ENCODE measurements around the gene ZKSCAN3.

The ZKSCAN3 gene

DNA sequence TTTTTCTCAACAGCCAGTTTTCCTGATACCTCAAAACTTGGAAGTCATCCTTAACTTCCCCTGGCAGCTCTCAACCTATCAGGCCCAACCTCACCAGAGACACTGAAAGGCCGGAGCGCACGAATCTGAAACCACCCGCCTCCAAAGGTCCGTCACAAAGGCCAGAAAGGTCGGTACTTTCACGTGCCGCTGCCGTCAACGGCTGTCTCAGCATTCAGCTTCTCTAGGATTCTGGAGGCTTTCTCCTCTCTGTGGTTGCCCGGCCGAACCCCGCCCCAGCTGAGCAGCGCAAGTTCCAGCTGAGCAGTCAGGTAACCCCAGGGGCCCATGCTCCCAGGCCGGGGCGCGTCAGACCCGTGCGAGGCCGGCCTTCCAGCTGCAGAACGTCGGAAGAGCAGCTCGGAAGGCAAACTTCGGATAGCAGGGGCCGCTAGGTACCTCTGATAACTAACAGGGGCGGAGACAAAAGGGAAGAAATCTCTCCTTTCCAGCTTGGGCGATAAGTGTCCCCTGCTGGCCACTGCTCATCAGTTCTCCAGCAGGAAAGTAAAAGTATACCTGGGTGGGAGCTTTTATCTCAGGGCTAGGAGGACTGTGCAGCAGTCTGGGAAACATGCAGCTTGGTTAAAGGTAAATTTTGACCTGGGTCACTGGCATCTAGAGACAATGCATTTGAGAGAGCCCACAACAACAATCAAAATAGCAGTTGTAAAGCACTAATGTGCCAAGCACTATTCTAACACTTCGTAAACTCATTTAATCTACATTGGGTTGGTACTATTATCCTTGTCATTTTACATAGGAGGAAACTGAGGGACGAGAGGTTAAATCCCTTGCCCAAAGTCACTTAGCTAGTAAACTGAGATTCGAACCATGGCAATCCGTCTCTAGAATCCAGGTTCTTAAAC, 33.7 kb downstream of the ZKSCAN3 start:
- TF ChIP-seq GATA2 (IDR thresholded peaks at IDR 0.05; ENCODE audit: low read depth, low read length) (no peak), GATA3 (IDR thresholded peaks at IDR 0.05; ENCODE audit: low read depth, low read length) (no peak)

DNA sequence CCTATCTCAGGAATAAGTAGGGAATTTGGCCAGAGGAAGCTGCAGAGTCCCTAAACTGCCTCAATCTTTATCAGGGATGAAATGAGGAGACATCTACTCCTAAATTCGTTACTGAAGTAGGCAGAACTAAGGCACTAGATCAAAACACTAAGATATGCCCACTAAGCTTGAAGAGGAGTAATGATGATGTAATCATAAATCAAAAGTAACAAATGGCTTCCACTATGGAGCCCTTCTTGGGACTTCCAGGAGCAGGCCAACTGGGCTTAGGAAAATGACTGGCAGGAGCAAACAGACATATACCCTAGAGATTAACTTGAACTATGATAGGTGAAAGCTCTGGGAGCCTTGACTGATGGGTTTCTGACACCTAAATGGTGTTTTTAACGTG, 34.4 kb downstream of the ZKSCAN3 start:
- TF ChIP-seq GATA2 (IDR thresholded peaks at IDR 0.05; ENCODE audit: low read depth, low read length): no peak
- no peak for TF ChIP-seq GATA3 (IDR thresholded peaks at IDR 0.05; ENCODE audit: low read depth, low read length)

DNA sequence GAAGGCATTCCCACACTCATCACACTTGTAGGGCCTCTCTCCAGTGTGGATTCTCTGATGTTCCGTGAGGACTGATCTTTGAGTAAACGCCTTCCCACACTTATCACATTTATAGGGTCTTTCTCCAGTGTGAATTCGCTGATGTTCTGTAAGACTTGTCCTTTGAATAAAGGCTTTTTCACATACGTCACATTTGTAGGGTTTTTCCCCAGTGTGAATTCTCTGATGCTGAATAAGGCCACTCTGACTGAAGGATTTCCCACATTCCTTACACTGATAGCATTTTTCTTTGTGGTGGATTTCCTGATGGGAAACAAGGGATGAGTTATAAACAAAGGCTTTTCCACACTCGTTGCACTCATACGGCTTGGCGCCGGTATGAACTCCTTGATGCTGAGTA, 40.9 kb downstream of the ZKSCAN3 start:
- TF ChIP-seq GATA3 (IDR thresholded peaks at IDR 0.05; ENCODE audit: low read depth, low read length) (no peak), GATA2 (IDR thresholded peaks at IDR 0.05; ENCODE audit: low read depth, low read length) (no peak)

DNA sequence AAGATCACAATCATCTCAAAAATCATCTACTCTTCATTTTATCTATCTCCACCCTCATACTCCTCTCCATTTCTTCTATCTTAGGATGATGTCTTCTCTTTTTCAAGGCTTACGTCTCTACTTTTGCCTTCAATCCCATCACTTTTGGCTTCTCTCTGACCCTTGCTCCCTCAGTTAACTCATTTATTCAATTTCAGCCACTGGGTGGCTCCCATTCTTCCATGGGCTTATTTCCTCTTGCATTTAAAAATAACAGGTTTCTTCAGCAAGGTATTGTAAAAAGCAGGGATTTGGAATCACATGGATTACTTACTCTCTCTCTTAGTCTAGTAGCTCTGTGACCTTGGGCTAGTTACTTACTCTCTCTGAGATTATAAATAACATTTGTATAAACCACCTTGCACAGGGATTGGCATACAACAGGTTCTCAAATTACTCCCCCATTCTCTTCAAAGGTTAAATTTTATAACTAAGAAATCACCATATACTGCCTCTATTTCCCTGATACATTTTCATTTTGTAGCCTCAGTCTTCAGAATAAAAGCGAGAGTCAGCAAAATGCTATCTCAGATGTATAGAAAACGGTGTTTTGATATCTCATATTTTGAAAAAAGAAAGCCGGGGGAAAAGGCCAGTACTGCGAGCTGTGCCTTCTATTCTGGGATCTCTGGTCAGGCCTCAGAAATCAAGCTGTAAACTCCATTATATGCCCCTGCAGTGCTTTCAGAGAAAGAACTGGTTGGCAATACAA, 44.3 kb downstream of the ZKSCAN3 start:
- no peak for TF ChIP-seq GATA2 (IDR thresholded peaks at IDR 0.05; ENCODE audit: low read depth, low read length)
- no peak for TF ChIP-seq GATA3 (IDR thresholded peaks at IDR 0.05; ENCODE audit: low read depth, low read length)

DNA sequence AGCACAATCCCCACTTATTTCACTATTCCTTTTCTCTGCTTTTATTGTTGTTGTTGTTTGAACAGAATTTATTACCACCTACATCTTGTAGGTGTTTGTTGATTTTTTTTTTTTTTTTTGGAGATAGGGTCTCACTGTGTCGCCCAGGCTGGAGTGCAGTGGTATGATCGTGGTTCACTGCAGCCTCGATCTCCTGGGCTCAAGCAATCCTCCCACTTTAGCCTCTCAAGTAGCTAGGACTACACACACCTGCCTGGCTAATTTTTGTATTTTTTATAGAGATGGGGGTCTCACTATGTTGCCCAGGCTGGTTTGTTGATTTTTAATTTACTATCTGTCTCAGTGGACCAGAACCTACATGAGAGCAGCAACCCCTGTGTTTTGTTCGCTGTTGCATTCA, 46.2 kb downstream of the ZKSCAN3 start:
- TF ChIP-seq GATA2 (IDR thresholded peaks at IDR 0.05; ENCODE audit: low read depth, low read length) (no peak), GATA3 (IDR thresholded peaks at IDR 0.05; ENCODE audit: low read depth, low read length) (no peak)

DNA sequence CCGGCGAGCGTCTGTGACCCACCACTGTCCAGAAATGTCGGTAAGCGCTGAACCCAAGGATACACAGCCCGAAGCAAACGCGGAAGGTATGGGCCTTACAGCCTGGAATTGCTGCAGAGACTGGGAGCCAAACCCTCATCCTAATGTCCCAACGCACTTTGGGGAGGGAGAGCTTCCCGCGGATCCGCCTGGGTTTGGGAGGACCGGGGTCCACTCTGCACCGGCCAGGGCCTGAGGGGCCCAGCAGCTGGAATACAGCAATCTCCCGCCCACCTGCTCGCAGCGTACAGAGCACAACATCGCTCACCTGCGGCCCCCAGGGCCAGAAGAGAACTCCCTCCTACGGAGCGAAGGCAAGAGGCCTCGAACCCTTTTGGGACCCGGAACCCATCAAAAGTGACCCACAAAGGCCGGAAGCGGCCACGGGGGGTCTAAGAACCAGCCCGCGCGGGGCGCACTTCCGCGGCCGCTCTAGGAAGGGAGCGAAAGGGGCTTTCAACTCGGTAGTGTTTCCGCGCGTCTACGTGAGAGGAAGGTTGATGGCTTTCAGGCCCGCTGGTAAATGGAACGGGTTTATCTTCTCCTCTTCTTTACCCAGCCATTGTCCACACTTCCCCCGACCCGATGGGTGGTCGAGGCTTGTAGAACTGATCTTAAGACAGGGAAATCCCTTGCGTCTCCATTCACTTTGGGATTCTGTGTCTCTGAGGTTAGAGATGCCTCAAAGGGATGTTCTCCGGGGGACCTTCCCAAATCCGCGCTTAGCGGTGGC, 49.8 kb downstream of the ZKSCAN3 start, which contains the start of gene ZSCAN12:
TSS of gene ZSCAN12 (minus strand) at position 398 of the 772 bp plus-strand sequence. CDS start 1,342 bp downstream, outside the sequence.
- TF ChIP-seq GATA3 (IDR thresholded peaks at IDR 0.05; ENCODE audit: low read depth, low read length) (no peak), GATA2 (IDR thresholded peaks at IDR 0.05; ENCODE audit: low read depth, low read length) (no peak)

DNA sequence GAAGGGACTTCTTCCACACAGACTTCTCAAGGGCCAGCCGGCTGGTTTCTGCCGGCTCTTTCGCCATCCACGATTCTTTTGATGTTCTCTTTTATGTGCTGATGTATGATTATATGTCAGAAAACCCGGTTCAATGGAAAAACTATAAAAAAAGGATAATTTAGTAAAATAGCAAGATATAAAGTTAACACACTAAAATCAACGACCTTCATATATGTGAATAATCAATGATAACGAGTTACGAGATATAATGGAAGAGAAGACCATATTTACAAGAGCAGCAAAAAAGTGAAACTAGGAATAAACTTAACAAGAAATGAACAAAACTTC, 50.3 kb downstream of the ZKSCAN3 start:
- TF ChIP-seq GATA3 (IDR thresholded peaks at IDR 0.05; ENCODE audit: low read depth, low read length) (no peak), GATA2 (IDR thresholded peaks at IDR 0.05; ENCODE audit: low read depth, low read length) (no peak)

DNA sequence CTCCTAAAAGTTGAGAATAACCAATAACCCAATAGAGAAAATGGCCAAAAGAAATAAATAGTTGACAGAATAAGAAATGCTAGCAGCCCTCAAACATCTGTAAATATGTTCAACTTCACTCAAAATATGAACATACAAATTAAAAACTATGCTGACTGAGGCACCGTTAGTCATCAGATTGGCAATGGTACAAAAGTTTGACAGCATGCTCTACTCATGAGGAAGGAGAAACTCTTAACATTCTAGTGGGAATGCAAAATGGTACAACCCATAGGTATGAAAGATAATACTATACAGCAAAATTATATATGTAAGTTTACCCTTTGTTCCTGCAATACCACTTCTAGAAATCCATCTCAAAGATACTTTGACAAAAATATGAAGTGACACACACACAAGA, 51.4 kb downstream of the ZKSCAN3 start:
- TF ChIP-seq GATA3 (IDR thresholded peaks at IDR 0.05; ENCODE audit: low read depth, low read length): no peak
- TF ChIP-seq GATA2 (IDR thresholded peaks at IDR 0.05; ENCODE audit: low read depth, low read length): no peak

DNA sequence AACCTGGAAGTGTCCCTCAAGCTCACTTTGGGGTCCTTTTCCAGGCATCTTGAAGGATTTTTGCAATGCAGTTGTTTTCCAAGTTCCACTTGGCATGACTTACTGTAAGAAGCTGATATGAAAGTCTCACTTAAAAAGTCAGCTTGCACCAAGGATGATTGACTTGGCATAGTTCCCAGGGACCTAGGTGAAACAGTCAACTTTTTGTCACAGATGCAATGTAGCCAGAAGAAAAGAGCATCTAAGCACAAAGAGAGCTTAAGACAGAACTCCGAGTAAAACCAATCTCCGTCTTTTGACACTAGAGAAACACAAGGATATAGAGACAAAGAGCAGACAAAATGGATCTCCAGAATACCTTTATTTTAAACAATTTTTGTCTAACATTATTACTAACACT, 52.5 kb downstream of the ZKSCAN3 start:
- TF ChIP-seq GATA3 (IDR thresholded peaks at IDR 0.05; ENCODE audit: low read depth, low read length) (no peak), GATA2 (IDR thresholded peaks at IDR 0.05; ENCODE audit: low read depth, low read length) (no peak)

DNA sequence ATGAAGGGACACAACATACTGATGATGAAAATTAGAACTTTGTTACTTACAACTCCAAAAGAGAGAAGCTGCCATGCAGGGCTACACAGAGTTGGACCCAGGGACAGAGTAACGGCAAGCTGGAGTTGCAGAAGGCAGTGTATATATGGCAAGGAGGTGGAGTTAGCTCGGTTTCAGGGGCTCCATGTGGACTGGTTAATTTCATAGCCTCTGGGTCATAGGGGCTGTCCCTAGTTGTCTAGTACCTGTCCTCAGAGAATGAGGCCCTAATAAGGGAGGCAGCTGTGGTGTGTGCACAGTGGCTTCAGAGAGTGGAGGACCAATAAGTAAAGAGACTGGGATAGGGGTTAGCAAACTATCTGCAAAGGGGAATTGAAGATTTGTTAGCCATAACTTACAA, 57.7 kb downstream of the ZKSCAN3 start:
- TF ChIP-seq GATA2 (IDR thresholded peaks at IDR 0.05; ENCODE audit: low read depth, low read length) (no peak), GATA3 (IDR thresholded peaks at IDR 0.05; ENCODE audit: low read depth, low read length) (no peak)

DNA sequence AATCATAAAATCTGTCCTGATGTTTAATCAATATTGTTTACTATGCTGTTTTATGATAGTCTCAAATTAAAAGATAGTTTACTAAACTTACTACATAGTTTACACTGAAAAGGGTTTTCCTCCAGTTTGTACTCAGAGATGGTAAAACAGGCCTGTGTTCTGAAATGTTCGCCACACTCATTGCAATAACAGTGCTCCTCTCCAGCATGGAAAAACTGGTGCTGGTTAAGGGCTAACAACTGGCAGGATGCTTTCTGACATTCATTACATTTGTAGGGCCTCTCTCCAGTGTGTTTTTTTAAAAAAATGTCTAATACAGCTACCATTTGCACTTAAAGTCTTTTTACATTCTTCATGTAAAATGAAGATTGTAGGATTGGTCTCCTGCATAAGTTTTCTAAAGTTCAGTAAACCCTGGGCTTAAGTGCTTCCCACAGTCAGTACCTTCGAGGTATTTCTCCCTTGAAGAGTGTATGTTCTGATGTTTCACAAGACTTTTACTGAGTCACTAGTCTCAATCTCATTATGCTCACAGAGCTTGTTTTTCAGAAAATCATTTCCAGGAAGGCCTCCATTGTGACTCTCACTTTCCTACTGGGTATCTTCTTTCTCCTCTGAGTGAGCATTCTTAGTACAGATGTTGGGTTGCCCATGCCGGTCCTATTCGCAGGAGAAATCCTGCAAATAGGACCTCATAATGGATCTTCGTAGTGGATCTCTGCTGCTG, 58.5 kb downstream of the ZKSCAN3 start:
- TF ChIP-seq GATA2 (IDR thresholded peaks at IDR 0.05; ENCODE audit: low read depth, low read length) (no peak), GATA3 (IDR thresholded peaks at IDR 0.05; ENCODE audit: low read depth, low read length) (no peak)

DNA sequence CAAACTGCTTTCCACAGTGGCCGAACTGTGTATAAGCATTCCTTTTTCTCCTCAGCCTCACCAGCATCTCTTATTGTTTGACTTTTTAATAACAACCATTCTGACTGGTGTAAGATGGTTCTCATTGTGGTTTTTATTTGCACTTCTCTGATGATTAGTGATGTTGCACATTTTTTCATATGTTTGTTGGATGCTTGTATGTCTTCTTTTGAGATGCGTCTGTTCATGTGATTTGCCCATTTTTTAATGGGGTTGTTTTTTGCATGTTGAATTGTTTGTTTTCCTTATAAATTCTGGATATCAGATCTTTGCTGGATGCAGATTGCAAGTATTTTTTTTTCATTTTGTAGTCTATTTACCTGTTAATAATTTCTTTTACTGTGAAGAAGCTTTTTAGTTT, 61.0 kb downstream of the ZKSCAN3 start:
- TF ChIP-seq GATA3 (IDR thresholded peaks at IDR 0.05; ENCODE audit: low read depth, low read length) (no peak), GATA2 (IDR thresholded peaks at IDR 0.05; ENCODE audit: low read depth, low read length) (no peak)

DNA sequence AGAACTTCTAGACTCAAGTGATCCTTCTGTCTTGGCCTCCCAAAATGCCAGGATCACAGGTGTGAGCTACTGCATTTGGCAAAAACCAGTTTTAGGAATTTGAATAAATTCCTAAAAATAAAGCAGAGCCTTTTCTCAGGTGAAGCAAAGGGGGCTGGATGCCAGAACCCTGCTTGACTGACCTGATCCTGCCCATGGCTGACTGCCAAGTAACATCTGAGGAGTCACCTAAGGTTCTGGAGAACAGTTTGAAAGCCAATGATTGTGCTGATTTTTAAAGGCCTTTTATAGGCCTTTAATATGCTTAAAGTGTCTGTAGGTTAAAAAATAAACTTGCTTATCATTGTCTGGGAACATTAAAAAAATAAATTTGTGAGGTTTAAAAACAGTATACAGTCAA, 63.9 kb downstream of the ZKSCAN3 start:
- TF ChIP-seq GATA3 (IDR thresholded peaks at IDR 0.05; ENCODE audit: low read depth, low read length): no peak
- TF ChIP-seq GATA2 (IDR thresholded peaks at IDR 0.05; ENCODE audit: low read depth, low read length): no peak
